ENCODE results near the gene C1QTNF8.

- no peak for TF ChIP-seq CTCF (IDR thresholded peaks at IDR 0.05; ENCODE audit: low read length)
- no peak for TF ChIP-seq EZH2 (optimal IDR thresholded peaks at IDR 0.05; ENCODE audit: low read depth, low read length)
- no peak for TF ChIP-seq EZH2phosphoT487 (IDR thresholded peaks at IDR 0.05; ENCODE audit: low read length)
Measured at GRCh38 chr16:1117176-1117900, 21.3 kb upstream of the C1QTNF8 start.
